SK-N-SH (cell line): ENCODE measurements around the gene KRT3. TPM values are rescaled to one million over a fixed set of nuclear protein-coding genes. Genes with fewer than 3 reads are reported as not detected.

ENCODE experiments used
- CTCF ChIA-PET: fragments of 300-600, 350-600 bp; formaldehyde crosslinking; extraction: SDS; loops from one replicate; lab custom pipeline; 2021; lab: Yijun Ruan, JAX
- POLR2A ChIA-PET: fragments of 350-600 bp; sonication (Branson Sonifier 250); formaldehyde crosslinking; extraction: SDS; loops from one replicate; lab custom pipeline; 2020; ENCODE audit warnings: antibody characterized with exemption, inconsistent platforms; lab: Yijun Ruan, JAX
- DNase-seq: peaks from one replicate; pipeline ENCODE4 v3.0.0; 2012
- H2AFZ ChIP-seq: fragments of 200-600 bp; sonication (generic); 2 replicates; pipeline ENCODE4 v1.8.1; 2016; ENCODE audit warnings: antibody characterized with exemption, mild to moderate bottlenecking, low read depth
- H3F3A ChIP-seq: fragments of 200-600 bp; sonication (generic); replicated peaks from 2 replicates; pipeline ENCODE3; 2016; ENCODE audit warnings: antibody characterized with exemption, mild to moderate bottlenecking; ENCODE audit not compliant: insufficient read depth
- H3K27ac ChIP-seq, 2 experiments: fragments of 200-500 bp in 1 of 2; fragments of 200-600 bp in 1 of 2; sonication (Bioruptor generic) in 1 of 2; sonication (generic), shearing (Covaris generic) in 1 of 2; 2 replicates each; pipeline versions ENCODE4 v1.5.1 to v1.6.1; 2014 to 2016; ENCODE audit warnings: low read depth in 2 of 2, inconsistent platforms in 1 of 2, low read length in 1 of 2, mild to moderate bottlenecking in 1 of 2, mixed read lengths in 1 of 2
- H3K27me3 ChIP-seq: fragments of 200-600 bp; sonication (generic), shearing (Covaris generic); 2 replicates; pipeline ENCODE4 v1.6.1; 2016; ENCODE audit warnings: mixed run types; ENCODE audit not compliant: insufficient read depth
- H3K36me3 ChIP-seq, 2 experiments: fragments of 200-500 bp in 1 of 2; fragments of 200-600 bp in 1 of 2; sonication (Bioruptor generic) in 1 of 2; sonication (generic) in 1 of 2; replicated peaks in 1 of 2; 2 replicates each; pipeline versions ENCODE3 to v1.5.1; 2014 to 2016; ENCODE audit warnings: low read length in 1 of 2, mild to moderate bottlenecking in 1 of 2; ENCODE audit not compliant: insufficient read depth in 2 of 2, control insufficient read depth in 1 of 2
- H3K4me1 ChIP-seq, 2 experiments: fragments of 200-500 bp in 1 of 2; fragments of 200-600 bp in 1 of 2; sonication (Bioruptor generic) in 1 of 2; sonication (generic), shearing (Covaris generic) in 1 of 2; 2 replicates each; pipeline versions ENCODE4 v1.5.1 to v1.6.1; 2014 to 2016; ENCODE audit warnings: low read depth in 1 of 2, low read length in 1 of 2, mixed run types in 1 of 2; ENCODE audit not compliant: insufficient read depth in 2 of 2, control insufficient read depth in 1 of 2
- H3K4me2 ChIP-seq: fragments of 200-600 bp; sonication (generic), shearing (Covaris generic); 2 replicates; pipeline ENCODE4 v1.6.1; 2017; ENCODE audit warnings: mixed run types
- H3K4me3 ChIP-seq, 2 experiments: fragments of 200-500 bp in 1 of 2; fragments of 200-600 bp in 1 of 2; sonication (Bioruptor generic) in 1 of 2; sonication (generic), shearing (Covaris generic) in 1 of 2; 2 replicates each; pipeline versions ENCODE4 v1.5.1 to v1.8.1; 2014 to 2016; ENCODE audit warnings: low read depth in 2 of 2, inconsistent platforms in 1 of 2, low read length in 1 of 2, mild to moderate bottlenecking in 1 of 2, mixed read lengths in 1 of 2, moderate library complexity in 1 of 2
- H3K79me2 ChIP-seq: fragments of 200-600 bp; sonication (generic); 2 replicates; pipeline ENCODE4 v1.8.1; 2017; ENCODE audit warnings: mild to moderate bottlenecking; ENCODE audit not compliant: insufficient read depth
- H3K9ac ChIP-seq: fragments of 200-600 bp; sonication (generic); 2 replicates; pipeline ENCODE4 v1.6.1; 2017; ENCODE audit warnings: mixed run types
- H3K9me2 ChIP-seq: fragments of 200-600 bp; sonication (generic); 2 replicates; pipeline ENCODE4 v1.6.1; 2017; ENCODE audit warnings: mixed run types
- H3K9me3 ChIP-seq: fragments of 200-600 bp; sonication (generic); 2 replicates; pipeline ENCODE4 v1.6.1; 2017; ENCODE audit warnings: mixed run types, mild to moderate bottlenecking, moderate library complexity
- H4K20me1 ChIP-seq: fragments of 200-600 bp; sonication (generic); 2 replicates; pipeline ENCODE4 v1.6.1; 2017; ENCODE audit warnings: mild to moderate bottlenecking, mixed run types; ENCODE audit not compliant: insufficient read depth
- CHD2 ChIP-seq: fragments of 150-350 bp; IDR thresholded peaks from 2 replicates; pipeline ENCODE4 v1.6.1; 2018; ENCODE audit warnings: low read length; ENCODE audit not compliant: partially characterized antibody
- FOSL2 ChIP-seq: IDR thresholded peaks from 2 replicates; pipeline ENCODE4 v1.4.0; 2012; ENCODE audit warnings: low read depth, mild to moderate bottlenecking, moderate library complexity, borderline replicate concordance
- FOXM1 ChIP-seq: IDR thresholded peaks from 2 replicates; pipeline ENCODE4 v1.4.0; 2012; ENCODE audit warnings: low read depth, mild to moderate bottlenecking
- GABPA ChIP-seq: IDR thresholded peaks from 2 replicates; pipeline ENCODE4 v1.4.0; 2012; ENCODE audit warnings: low read depth, mild to moderate bottlenecking
- PBX3 ChIP-seq: IDR thresholded peaks from 2 replicates; pipeline ENCODE4; 2012
- RAD21 ChIP-seq: IDR thresholded peaks from 2 replicates; pipeline ENCODE4 v1.6.1; 2012; ENCODE audit warnings: mild to moderate bottlenecking, low read length
- TCF12 ChIP-seq: IDR thresholded peaks from 2 replicates; pipeline ENCODE4 v1.4.0; 2012
- TEAD4 ChIP-seq: IDR thresholded peaks from 2 replicates; pipeline ENCODE4 v1.4.0; 2012; ENCODE audit warnings: mild to moderate bottlenecking, borderline replicate concordance; ENCODE audit not compliant: insufficient read depth
- YY1 ChIP-seq: IDR thresholded peaks from 2 replicates; pipeline ENCODE4 v1.4.0; 2012; ENCODE audit warnings: low read depth, mild to moderate bottlenecking
- WGBS: methylation state at CpG from one replicate; pipeline ENCODE4 v1.1.6; 2017; ENCODE audit warnings: low lambda C conversion rate; 5-methylcytosine and 5-hydroxymethylcytosine counted together
- polyA plus RNA-seq, 3 experiments: library from polyadenylated mRNA; depleted of rRNA; stranded (reverse); fragments of >200 nt; gene quantifications; 2 replicates each; pipeline ENCODE4 v1.2.3, GENCODE V29; 2012

Gene KRT3
- polyA plus RNA-seq (2012; rRNA removed), result not detected in 2 replicates
- not detected in 2 replicates for polyA plus RNA-seq (2012; cell fraction: cytosol; rRNA removed)
- not detected in 2 replicates for polyA plus RNA-seq (2012; cell fraction: nucleus; rRNA removed)

- no peak within 1 kb of the TSS for H3K27ac ChIP-seq
- POLR2A ChIA-PET, result no interaction called here
- CTCF ChIA-PET, result interaction anchor here (0.9 to 1.0 kb wide), 2 partner anchors 84 to 185 kb away, joined by 3 to 4 read pairs; no protein-coding TSS in a partner anchor
Measured at GRCh38 chr12:52795694-52796428, at the start of gene KRT3. Gene KRT3 (minus strand): TSS chr12:52796117. CDS start chr12:52796042, 75 bp downstream.

GRCh38 chr12:52844386-52844785 lies 48.5 kb upstream of the KRT3 start:
- H4K20me1 ChIP-seq, result no peaks in the 10 kb centered on the region
- H3K27me3 ChIP-seq, result peaks cover 21% of the 10 kb centered on the region
- no peak overlapping the region for H2AFZ ChIP-seq
- ChIA-PET CTCF (interaction anchor here (0.6 to 1.2 kb wide), 3 partner anchors 40 to 137 kb away, joined by 3 to 4 read pairs (median 3); no protein-coding TSS in a partner anchor), POLR2A (no interaction called here)
- H3K4me3 ChIP-seq, result no peak overlapping the region
- H3K36me3 ChIP-seq, result no peaks in the 10 kb centered on the region
- no peaks in the 10 kb centered on the region for H3K4me1 ChIP-seq
- H3K4me2 ChIP-seq, result no peak overlapping the region
- no peaks in the 10 kb centered on the region for H3K9me3 ChIP-seq
- no peaks in the 10 kb centered on the region for H3K79me2 ChIP-seq
- 42% methylated on average over 5 of the region's 11 CpGs for WGBS
- no peak overlapping the region for H3K9ac ChIP-seq
- DNase-seq, result no peak
- TF ChIP-seq TCF12 (no peak), TEAD4 (no peak), GABPA (no peak), FOSL2 (no peak)
- no peaks in the 10 kb centered on the region for H3K9me2 ChIP-seq
- no peak overlapping the region for H3K27ac ChIP-seq
- no peaks in the 10 kb centered on the region for H3F3A ChIP-seq

More at GRCh38 chr12:52795694-52796428, at the start of gene KRT3:
- peaks cover 3% of the 10 kb centered on the region for H3F3A ChIP-seq
- TF ChIP-seq FOXM1, result no peak
- TF ChIP-seq RAD21, result no peak
- no peak for TF ChIP-seq YY1
- no peak within 1 kb of the TSS for H3K4me3 ChIP-seq
- no peaks in the 10 kb centered on the region for H3K36me3 ChIP-seq
- WGBS, result 53% methylated on average over 15 of the region's 17 CpGs
- no peaks in the 10 kb centered on the region for H3K79me2 ChIP-seq
- H3K9ac ChIP-seq, result no peak within 1 kb of the TSS
- no peaks in the 10 kb centered on the region for H4K20me1 ChIP-seq
- H2AFZ ChIP-seq, result no peak within 1 kb of the TSS
- H3K9me3 ChIP-seq, result no peaks in the 10 kb centered on the region
- no peak for DNase-seq
- H3K27me3 ChIP-seq, result peaks cover 18% of the 10 kb centered on the region; the same call in 1 of the 2 replicates
- H3K4me1 ChIP-seq, result no peaks in the 10 kb centered on the region
- no peaks in the 10 kb centered on the region for H3K9me2 ChIP-seq
- no peak within 1 kb of the TSS for H3K4me2 ChIP-seq

- POLR2A ChIA-PET, result no interaction called here
- H3K4me1 ChIP-seq, result peaks cover 0 to 9% of the 10 kb centered on the region in 2 experiments; a peak in 1 of 4 replicates
Measured at GRCh38 chr12:52839436-52840105, 43.7 kb upstream of the KRT3 start.

More at GRCh38 chr12:52839436-52840105, 43.7 kb upstream of the KRT3 start:
- TF ChIP-seq PBX3 (no peak), CHD2 (no peak), TCF12 (no peak), FOXM1 (no peak), RAD21 (no peak)
- H3K9ac ChIP-seq, result no peak overlapping the region
- H3K36me3 ChIP-seq, result no peaks in the 10 kb centered on the region
- H2AFZ ChIP-seq, result no peak overlapping the region
- 44% methylated on average over 12 of the region's 18 CpGs for WGBS
- no peaks in the 10 kb centered on the region for H3K79me2 ChIP-seq
- no peak for DNase-seq
- H3K4me2 ChIP-seq, result no peak overlapping the region
- no peaks in the 10 kb centered on the region for H4K20me1 ChIP-seq
- no peaks in the 10 kb centered on the region; the same call in 1 of the 2 replicates for H3K27me3 ChIP-seq
- CTCF ChIA-PET, result interaction anchor here (0.6 to 1.5 kb wide), 3 partner anchors 26 to 46 kb away, joined by 3 to 4 read pairs (median 3); no protein-coding TSS in a partner anchor
- H3K4me3 ChIP-seq, result no peak overlapping the region
- no peaks in the 10 kb centered on the region for H3F3A ChIP-seq
- H3K9me3 ChIP-seq, result no peaks in the 10 kb centered on the region
- H3K27ac ChIP-seq, result no peak overlapping the region
- no peaks in the 10 kb centered on the region for H3K9me2 ChIP-seq
